Smooth muscle cell of bladder (primary cell): ENCODE results near the gene NHP2. TPM values are rescaled to one million over a fixed set of nuclear protein-coding genes. Genes with fewer than 3 reads are reported as not detected.

Source experiments
- total RNA-seq: library from RNA; depleted of rRNA; stranded (reverse); fragments of >200 nt; gene quantifications from 2 replicates; pipeline ENCODE4 v1.2.3, GENCODE V29; 2014

The NHP2 gene
- total RNA-seq = 91.4 and 95.0 TPM in 2 replicates

GRCh38 chr5:178153530-178154340 lies at the start of gene NHP2:
Gene NHP2 (minus strand): TSS chr5:178153885. CDS start chr5:178153817, 68 bp downstream.

DNA sequence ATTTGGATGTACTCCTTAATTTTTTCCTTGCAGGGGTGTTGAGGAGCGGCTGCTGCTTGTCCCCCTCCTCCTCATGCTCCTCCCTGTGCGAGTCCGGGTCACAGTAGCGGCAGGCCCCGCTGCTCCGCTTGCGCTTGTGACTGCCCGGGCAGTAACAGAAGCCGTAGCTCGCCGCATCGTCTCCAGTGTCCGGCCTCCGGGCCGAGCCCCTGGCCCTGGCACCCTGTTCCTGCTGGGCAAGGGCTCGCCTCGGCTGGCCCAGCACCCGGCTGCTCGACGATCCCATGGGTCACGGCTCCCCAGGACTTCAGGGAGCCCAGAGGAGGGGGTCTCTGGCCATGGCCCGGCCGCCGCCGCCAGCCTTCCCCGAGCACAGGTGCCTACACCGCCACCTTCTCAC lies 33.3 kb upstream of the NHP2 start, which contains the start of gene GMCL2:
GMCL2 (minus strand) TSS at position 358 of the 400 bp plus-strand sequence; CDS start at position 286, 72 bp downstream.

DNA sequence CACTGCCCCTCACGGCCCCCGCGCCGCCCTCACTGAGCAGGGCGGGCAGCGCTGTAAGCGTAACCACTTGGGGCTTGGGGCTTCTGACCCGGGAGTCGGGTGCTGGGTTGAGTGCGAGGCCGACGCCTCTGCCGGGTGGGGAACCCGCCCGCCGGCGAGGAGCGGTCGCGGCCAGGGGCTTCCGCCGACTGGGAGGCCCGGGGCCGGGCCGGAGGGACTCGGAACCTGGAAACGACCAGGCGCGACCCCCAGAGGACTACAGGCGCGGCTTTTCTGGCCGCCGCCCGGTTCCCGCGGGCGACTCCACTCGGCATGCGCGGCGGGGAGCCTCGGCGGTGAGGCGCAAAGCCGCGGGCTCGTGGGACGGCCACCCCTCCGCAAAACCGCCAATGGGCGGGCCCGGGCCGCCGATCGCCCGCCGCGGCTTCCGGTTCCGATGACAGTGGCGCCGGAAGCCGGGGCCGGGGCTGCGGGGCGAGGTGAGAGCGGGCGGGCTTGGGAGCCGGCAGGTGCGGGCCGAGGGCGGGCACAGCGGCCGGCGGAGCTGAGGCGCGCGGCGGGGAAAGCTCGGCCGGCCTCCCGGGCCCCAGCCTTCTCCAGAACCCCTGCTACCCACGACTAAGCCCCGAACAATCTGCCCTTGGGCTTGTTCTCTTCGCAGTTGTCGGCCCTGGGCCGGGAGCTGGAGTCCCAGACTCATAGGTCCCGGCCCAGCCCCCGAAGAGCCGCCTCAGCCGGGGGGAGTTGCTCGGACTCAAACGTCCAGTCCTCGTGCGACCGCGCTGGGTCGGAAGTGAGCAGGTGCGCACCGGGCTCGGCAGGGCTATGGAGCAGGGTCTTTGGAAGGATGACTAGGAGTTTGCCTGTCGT lies 22.9 kb downstream of the NHP2 start, which contains the start of gene RMND5B:
RMND5B (plus strand) TSS at position 439 of the 870 bp plus-strand sequence. CDS start 7,106 bp downstream, outside the sequence.

DNA sequence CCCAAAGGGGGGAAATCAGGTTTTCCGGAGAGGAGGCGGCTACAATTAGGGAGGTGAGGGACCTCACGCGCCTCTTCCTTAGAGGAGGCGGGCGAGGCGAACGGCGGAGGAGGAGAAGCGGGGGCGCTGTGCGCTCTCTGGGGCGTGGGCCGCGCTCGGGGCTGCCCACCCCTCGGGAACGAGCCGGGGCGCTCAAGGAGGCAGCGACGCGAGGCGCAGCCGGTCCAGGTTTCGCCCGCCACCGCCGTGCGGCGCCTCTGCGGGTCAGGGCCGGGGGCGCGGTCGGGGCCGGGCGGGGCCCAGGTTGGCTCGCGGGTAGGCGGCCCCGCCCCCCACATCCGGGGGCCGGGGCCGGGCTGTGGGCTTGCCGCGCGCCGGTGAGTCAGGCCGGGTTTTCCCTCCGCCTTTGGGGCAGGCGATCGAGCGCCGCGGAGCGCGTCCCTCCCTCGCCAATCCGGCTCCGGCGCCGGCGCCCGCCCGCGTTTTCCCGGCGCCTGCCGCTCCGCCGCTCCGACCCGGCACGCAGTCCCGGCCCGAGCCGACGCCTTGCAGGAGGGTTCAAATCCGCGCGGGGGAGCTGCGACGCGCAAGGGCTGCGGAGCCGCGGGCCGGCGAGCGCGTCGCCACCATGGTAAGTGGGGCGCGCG lies 40.4 kb downstream of the NHP2 start, which contains the start of gene N4BP3:
N4BP3 (plus strand) TSS at position 392 of the 647 bp plus-strand sequence. CDS start 6,052 bp downstream, outside the sequence.

Other genes starting within 250 kb of the NHP2 start
- not detected in 2 replicates for gene PROP1, start 157.6 kb downstream of the NHP2 start, total RNA-seq
- 0.71 and 0.83 TPM in 2 replicates for gene N4BP3, start 40.4 kb downstream of the NHP2 start, total RNA-seq
- gene RMND5B, start 22.9 kb downstream of the NHP2 start, total RNA-seq = 17.6 and 20.6 TPM in 2 replicates
- gene GMCL2, start 33.5 kb upstream of the NHP2 start, total RNA-seq = not detected in 2 replicates
- 30.0 and 44.9 TPM in 2 replicates for gene HNRNPAB, start 50.6 kb upstream of the NHP2 start, total RNA-seq
- 29.7 and 32.9 TPM in 2 replicates for gene PHYKPL, start 78.9 kb upstream of the NHP2 start, total RNA-seq